Measurements from ENCODE around the gene PDGFRB.

- TF ChIP-seq, protein P1, sequence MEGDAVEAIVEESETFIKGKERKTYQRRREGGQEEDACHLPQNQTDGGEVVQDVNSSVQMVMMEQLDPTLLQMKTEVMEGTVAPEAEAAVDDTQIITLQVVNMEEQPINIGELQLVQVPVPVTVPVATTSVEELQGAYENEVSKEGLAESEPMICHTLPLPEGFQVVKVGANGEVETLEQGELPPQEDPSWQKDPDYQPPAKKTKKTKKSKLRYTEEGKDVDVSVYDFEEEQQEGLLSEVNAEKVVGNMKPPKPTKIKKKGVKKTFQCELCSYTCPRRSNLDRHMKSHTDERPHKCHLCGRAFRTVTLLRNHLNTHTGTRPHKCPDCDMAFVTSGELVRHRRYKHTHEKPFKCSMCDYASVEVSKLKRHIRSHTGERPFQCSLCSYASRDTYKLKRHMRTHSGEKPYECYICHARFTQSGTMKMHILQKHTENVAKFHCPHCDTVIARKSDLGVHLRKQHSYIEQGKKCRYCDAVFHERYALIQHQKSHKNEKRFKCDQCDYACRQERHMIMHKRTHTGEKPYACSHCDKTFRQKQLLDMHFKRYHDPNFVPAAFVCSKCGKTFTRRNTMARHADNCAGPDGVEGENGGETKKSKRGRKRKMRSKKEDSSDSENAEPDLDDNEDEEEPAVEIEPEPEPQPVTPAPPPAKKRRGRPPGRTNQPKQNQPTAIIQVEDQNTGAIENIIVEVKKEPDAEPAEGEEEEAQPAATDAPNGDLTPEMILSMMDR (IDR thresholded peaks at IDR 0.05; ENCODE audit: control extremely low read depth in 1 of 3, insufficient read depth in 1 of 3, low read depth in 1 of 3, low read length in 3 of 3): no peak
- TF ChIP-seq POLR2A (IDR thresholded peaks at IDR 0.05; ENCODE audit: control extremely low read depth in 1 of 2, low read depth in 2 of 2, low read length in 2 of 2): no peak
These were observed 26.3 kb upstream of the PDGFRB start for GRCh38 chr5:150181766-150182545.

All from H1 (cell line).